ENCODE data around the gene TMEM234. TPM values are rescaled to one million over a fixed set of nuclear protein-coding genes. Genes with fewer than 3 reads are reported as not detected.

Gene TMEM234
- total and polyA plus RNA-seq, 2 of the 8 experiments (the other 6 are each of a cell fraction or from before 2014, with no cell fraction given) = 8.7 to 8.9 TPM

DNA sequence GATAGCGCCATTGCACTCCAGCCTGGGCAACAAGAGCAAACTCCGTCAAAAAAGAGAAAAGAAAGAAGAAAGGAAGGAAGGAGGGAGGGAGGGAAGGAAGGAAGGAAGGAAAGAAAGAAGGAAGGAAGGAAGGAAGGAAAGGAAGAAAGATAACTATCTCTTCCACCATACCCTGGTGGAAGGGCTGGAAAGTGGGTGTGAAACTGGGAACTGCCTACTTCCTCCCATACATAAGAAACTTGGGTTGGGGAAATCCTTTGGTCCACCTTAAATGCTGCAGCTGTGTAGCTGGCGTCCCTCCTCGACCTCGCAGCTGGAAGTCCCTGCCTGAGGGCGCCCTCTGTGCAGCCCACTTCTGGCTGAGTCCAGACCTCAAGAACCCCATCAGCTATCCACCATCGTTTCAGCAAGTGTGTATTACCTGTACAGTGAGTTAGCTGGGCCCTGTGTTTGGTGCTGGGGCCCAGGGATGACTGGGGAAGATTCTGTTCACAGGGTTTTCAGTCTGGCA lies 20.2 kb upstream of the TMEM234 start (continued):
- TF ChIP-seq CBX8 (IDR thresholded peaks at IDR 0.05; ENCODE audit: borderline replicate concordance, low read depth, low read length) (no peak), BCL11A (IDR thresholded peaks at IDR 0.05; ENCODE audit: low read depth in 2 of 2, low read length in 2 of 2) (no peak), KDM5A (IDR thresholded peaks at IDR 0.05; ENCODE audit: low read length) (no peak), GABPA (IDR thresholded peaks at IDR 0.05; ENCODE audit: borderline replicate concordance, insufficient read depth, low read length) (no peak), SP2 (IDR thresholded peaks at IDR 0.05; ENCODE audit: low read length) (no peak), SIX5 (IDR thresholded peaks at IDR 0.05; ENCODE audit: low read depth, low read length) (no peak)
- TF ChIP-seq, protein P1, sequence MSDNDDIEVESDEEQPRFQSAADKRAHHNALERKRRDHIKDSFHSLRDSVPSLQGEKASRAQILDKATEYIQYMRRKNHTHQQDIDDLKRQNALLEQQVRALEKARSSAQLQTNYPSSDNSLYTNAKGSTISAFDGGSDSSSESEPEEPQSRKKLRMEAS (IDR thresholded peaks at IDR 0.05) = no peak

All from H1 (cell line).